Measurements from ENCODE around the gene NTHL1.
"Not testable (repeated sequence)": the region's sequence is repeated elsewhere in the genome, so short reads cannot be mapped to it uniquely, and the experiment has no call there.

The NTHL1 gene

GRCh38 chr16:2015117-2015946, 32.3 kb downstream of the NTHL1 start:
- H3K9ac ChIP-seq, result no peak overlapping the region
- no peak overlapping the region for H2AFZ ChIP-seq
- no peak overlapping the region for H3K27ac ChIP-seq

GRCh38 chr16:2013527-2013926, 34.1 kb downstream of the NTHL1 start:
- Histone ChIP-seq H3K79me2 (no peaks in the 10 kb centered on the region), H3K27ac (no peak overlapping the region), H2AFZ (no peak overlapping the region), H3K27me3 (ENCODE audit: control insufficient read depth, insufficient read depth, low read length) (no peaks in the 10 kb centered on the region), H3K4me3 (ENCODE audit: low read depth, low read length) (no peak overlapping the region), H3K9ac (no peak overlapping the region), H3K4me1 (peaks cover 6% of the 10 kb centered on the region), H3K4me2 (ENCODE audit: low read length) (no peak overlapping the region), H3K9me3 (ENCODE audit: control insufficient read depth, low read length) (no peaks in the 10 kb centered on the region), H3K36me3 (ENCODE audit: control insufficient read depth, insufficient read depth, low read length) (no peaks in the 10 kb centered on the region)
- no peak for TF ChIP-seq CTCF (IDR thresholded peaks at IDR 0.05)

More at GRCh38 chr16:2015117-2015946, 32.3 kb downstream of the NTHL1 start:
- H3K79me2 ChIP-seq, result no peaks in the 10 kb centered on the region
- H3K9me3 ChIP-seq (ENCODE audit: control insufficient read depth, low read length), result no peaks in the 10 kb centered on the region
- TF ChIP-seq CTCF (IDR thresholded peaks at IDR 0.05), result no peak
- H3K27me3 ChIP-seq (ENCODE audit: control insufficient read depth, insufficient read depth, low read length), result no peaks in the 10 kb centered on the region
- no peak overlapping the region for H3K4me2 ChIP-seq (ENCODE audit: low read length)
- H3K4me1 ChIP-seq, result peaks cover 2% of the 10 kb centered on the region
- H3K4me3 ChIP-seq (ENCODE audit: low read depth, low read length), result no peak overlapping the region
- no peaks in the 10 kb centered on the region for H3K36me3 ChIP-seq (ENCODE audit: control insufficient read depth, insufficient read depth, low read length)

- not testable (repeated sequence) for H3K4me2 ChIP-seq (ENCODE audit: low read length); H3K4me3 ChIP-seq (ENCODE audit: low read depth, low read length); H3K27ac ChIP-seq; H3K27me3 ChIP-seq (ENCODE audit: control insufficient read depth, insufficient read depth, low read length); H2AFZ ChIP-seq; H3K9me3 ChIP-seq (ENCODE audit: control insufficient read depth, low read length); H3K9ac ChIP-seq; H3K36me3 ChIP-seq (ENCODE audit: control insufficient read depth, insufficient read depth, low read length)
- Histone ChIP-seq H3K4me1 (peaks cover 10% of the 10 kb centered on the region), H3K79me2 (peaks cover 17% of the 10 kb centered on the region)
These were observed 35.9 kb downstream of the NTHL1 start for GRCh38 chr16:2011726-2012125.

GRCh38 chr16:2009791-2010510, 37.7 kb downstream of the NTHL1 start, which contains the start of gene ZNF598:
Gene ZNF598, minus strand, starts transcription at chr16:2009821.
- Histone ChIP-seq H3K9ac (peak within 1 kb of the TSS; percentile 61), H3K4me1 (peaks cover 10% of the 10 kb centered on the region), H3K4me3 (ENCODE audit: low read depth, low read length) (peak within 1 kb of the TSS; percentile 70), H3K4me2 (ENCODE audit: low read length) (peak within 1 kb of the TSS; percentile 96), H2AFZ (peak within 1 kb of the TSS; percentile 87), H3K36me3 (ENCODE audit: control insufficient read depth, insufficient read depth, low read length) (no peaks in the 10 kb centered on the region), H3K9me3 (ENCODE audit: control insufficient read depth, low read length) (no peaks in the 10 kb centered on the region), H3K27ac (peak within 1 kb of the TSS; percentile 77), H3K27me3 (ENCODE audit: control insufficient read depth, insufficient read depth, low read length) (no peaks in the 10 kb centered on the region), H3K79me2 (peaks cover 34% of the 10 kb centered on the region)
- no peak for TF ChIP-seq CTCF (IDR thresholded peaks at IDR 0.05)

- Histone ChIP-seq H3K4me1 (peaks cover 10% of the 10 kb centered on the region), H3K79me2 (peaks cover 41% of the 10 kb centered on the region), H3K9me3 (ENCODE audit: control insufficient read depth, low read length) (no peaks in the 10 kb centered on the region), H3K27ac (peak overlapping the region; percentile 22), H3K9ac (peak overlapping the region; percentile 61), H2AFZ (peak overlapping the region; percentile 70), H3K4me2 (ENCODE audit: low read length) (peak overlapping the region; percentile 96), H3K27me3 (ENCODE audit: control insufficient read depth, insufficient read depth, low read length) (no peaks in the 10 kb centered on the region), H3K4me3 (ENCODE audit: low read depth, low read length) (peak overlapping the region; percentile 69), H3K36me3 (ENCODE audit: control insufficient read depth, insufficient read depth, low read length) (no peaks in the 10 kb centered on the region)
- no peak for TF ChIP-seq CTCF (IDR thresholded peaks at IDR 0.05)
These were observed 38.4 kb downstream of the NTHL1 start for GRCh38 chr16:2009164-2009711.

All from parathyroid adenoma (tissue), 2 donors.